Left kidney (tissue), 2 donors: ENCODE measurements around the gene RAC2. TPM values are rescaled to one million over a fixed set of nuclear protein-coding genes. Genes with fewer than 3 reads are reported as not detected.
"Not testable (repeated sequence)": the region's sequence is repeated elsewhere in the genome, so short reads cannot be mapped to it uniquely, and the experiment has no call there.

Experiments used
- DNase-seq: peaks from one replicate; pipeline ENCODE4 v3.0.0-alpha.2; 2013
- polyA plus RNA-seq: library from polyadenylated mRNA; unstranded; fragments of 120-200 nt; gene quantifications from one replicate; pipeline ENCODE4 v1.2.1, GENCODE V29; 2013; ENCODE audit not compliant: insufficient read length

The RAC2 gene
- polyA plus RNA-seq, 1 donor, result 5.1 TPM

GRCh38 chr22:37256075-37256726 is 12.1 kb upstream of the RAC2 start:
- DNase-seq, result no peak

- no peak for DNase-seq
These were observed 11.5 kb upstream of the RAC2 start for GRCh38 chr22:37255558-37256006.

DNA sequence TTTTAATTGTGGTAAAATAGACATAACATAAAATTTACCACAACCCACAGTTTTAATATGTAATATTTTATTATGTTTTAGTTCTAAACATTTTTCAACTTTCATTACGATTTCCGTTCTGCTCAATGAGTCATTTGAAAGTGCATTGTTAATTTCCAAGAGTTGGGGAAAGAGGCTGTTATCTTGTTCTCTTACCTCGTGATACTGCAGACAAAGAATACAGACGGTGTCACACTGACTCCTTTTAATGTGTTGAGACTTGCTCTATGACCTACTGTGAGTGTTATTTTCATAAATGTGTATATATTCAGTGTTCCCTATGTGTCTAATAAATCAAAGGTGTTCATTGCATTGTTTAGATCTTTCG is 10.8 kb upstream of the RAC2 start:
- DNase-seq, result no peak

DNA sequence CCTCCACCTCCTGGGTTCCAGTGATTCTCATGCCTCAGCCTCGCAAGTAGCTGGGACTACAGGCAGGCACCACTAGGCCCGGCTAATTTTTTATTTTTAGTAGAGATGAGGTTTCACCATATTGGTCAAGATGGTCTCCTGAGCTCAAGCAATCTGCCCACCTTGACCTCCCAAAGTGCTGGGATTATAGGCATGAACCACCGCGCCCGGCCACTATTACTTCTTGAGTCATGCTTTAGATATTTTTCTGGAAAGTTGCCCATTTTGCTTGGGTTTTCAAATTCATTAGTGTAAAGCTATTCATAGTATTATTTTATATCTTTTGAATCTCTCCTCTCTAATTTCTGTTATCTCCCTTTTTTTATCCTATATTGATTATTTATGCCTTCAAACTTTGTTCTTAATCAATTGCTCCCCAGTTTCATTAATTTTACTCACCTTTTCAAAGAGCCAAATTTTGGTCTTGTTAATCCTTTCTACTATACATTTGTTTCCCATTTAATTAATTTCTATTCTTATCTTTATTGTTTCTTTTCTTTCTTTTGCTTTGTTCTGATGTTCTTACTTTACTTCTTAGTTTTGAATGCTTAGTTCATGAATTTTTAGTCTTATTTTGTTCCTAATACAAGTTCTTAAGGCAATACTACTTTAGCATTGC is 10.3 kb upstream of the RAC2 start:
- DNase-seq, result no peak

- no peak for DNase-seq
These were observed 9.1 kb upstream of the RAC2 start for GRCh38 chr22:37253126-37253660.

DNA sequence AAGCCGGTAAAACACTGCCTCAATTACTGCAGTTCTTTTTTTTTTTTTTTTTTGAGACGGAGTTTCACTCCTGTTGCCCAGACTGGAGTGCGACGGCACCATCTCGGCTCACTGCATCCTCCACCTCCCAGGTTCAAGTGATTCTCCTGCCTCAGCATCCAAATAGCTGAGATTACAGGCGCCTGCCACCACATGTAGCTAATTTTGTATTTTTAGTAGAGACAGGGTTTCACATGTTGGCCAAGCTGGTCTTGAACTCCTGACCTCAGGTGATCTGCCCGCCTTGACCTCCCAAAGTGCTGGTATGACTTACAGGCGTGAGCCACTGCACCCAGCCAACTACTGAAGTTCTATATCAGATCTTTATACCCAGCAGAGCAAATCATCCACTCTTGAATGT is 7.8 kb upstream of the RAC2 start:
- not testable (repeated sequence) for DNase-seq

DNA sequence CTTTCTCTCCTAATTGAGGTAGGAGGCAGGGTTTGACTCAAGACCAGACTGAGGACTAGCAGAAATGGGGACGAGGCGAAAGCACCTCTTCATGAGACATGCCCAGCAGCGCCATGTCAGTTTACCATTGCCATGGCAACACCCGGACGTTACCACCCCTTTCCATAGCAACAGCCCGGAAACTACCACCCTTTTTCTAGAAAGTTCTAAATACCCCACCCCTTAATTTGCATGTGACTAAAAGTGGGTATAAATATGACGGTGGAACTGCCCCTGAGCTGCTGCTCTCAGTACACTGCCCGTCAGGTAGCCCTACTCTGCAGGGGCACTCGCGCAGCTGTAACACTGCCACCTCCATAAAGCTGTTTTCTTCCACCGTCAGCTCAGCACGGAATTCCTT is 5.9 kb upstream of the RAC2 start:
- no peak for DNase-seq

DNA sequence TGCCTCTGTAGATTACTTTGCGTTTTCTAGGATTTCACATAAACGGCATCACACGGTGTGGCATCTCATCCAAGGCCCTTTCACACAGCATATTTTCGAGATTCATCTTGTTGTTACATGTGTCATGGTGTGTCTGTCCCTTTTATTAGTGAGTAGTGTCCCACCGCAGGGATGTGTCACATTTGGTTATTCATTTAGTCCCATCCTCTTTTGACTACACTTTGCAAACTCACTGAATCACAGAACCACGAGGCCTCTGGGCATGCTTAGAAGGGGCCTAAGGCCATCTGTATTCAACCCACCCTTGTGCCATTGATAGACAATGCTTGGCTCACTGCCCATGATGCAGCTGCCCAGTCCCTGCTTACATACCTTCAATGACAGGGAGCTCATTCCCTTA is 4.2 kb upstream of the RAC2 start:
- DNase-seq, result no peak

DNA sequence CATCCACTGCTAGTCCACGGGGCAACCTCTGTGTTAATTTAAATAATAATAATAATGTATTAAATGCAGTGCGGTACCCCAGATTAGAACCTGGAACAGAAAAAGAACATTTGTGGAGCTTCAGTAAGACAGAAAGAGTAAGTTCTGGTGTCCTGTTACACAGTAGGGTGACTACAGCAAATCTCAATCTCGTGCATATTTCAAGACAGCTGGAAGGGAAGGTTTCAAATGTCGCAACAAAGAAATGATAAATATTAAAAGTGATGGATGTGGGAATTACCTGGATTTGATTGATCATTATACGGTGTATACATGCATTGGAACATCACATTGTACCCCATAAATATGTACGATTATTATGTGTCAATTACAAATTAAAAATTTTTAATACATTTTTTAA is 1.7 kb upstream of the RAC2 start:
- no peak for DNase-seq

DNA sequence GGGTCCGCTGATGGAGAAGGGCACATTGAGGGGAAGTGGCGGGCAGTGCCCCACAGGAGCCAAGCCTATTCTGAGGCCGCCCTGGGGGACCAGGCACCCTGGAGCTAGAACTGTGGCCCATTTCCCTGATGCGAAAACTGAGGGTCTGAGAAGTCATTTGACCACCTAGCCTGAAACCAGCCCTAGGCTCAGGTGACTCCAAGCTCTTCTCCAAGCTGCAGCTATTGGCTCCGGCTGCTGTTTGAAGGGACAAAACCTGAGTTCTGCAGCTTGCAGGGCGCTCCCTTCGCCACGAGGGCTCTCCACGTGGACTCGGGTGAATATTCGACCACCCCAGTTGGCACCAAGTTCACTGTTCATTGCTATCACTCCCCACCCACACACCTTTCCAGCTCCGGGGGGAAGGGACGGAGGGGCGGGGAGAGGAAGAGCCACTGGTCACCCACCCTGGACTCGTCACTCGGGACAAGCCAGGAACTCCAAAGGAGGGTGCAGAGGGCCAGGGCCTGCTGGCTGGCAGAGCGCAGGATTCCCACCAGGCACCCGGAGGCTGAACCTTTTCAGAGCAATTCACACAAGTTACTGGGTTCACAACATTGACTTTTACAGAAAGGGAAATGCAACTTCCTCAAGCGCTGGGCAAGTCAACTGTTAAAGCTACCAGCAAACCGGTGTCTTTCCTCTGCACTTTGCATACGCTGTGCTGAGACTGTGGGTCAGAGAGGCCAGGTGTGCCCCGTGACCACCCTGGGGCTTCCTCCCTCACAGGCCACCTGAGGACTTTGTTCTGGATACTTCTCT is 1.1 kb upstream of the RAC2 start:
- DNase-seq, result no peak

GRCh38 chr22:37243402-37244113 is 511 bp downstream of the RAC2 start:
- DNase-seq, result no peak

GRCh38 chr22:37242395-37242918 is 1.6 kb downstream of the RAC2 start:
- DNase-seq, result no peak

GRCh38 chr22:37241351-37242142 is 2.5 kb downstream of the RAC2 start:
- no peak for DNase-seq

DNA sequence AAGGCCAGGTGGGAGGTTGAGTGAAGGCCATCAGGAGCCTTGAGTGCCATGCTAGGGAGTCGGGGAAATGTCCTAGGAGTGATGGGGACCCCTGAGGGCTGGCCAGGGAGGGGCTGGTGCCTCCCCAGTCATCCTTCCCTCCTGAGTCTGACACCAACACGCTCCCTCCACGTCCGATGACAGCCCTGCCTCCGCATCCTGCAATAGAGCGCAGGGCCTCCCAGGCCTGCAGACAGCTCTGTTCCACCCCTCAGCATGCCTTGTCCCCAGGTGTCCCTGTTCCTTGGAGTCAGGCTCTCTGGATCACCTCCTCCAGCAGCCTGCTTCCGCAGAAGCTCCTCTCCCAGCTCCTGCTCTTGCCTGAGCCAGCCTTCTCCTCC is 3.1 kb downstream of the RAC2 start:
- no peak for DNase-seq

- no peak for DNase-seq
These were observed 3.7 kb downstream of the RAC2 start for GRCh38 chr22:37240240-37240940.

- no peak for DNase-seq
These were observed 4.5 kb downstream of the RAC2 start for GRCh38 chr22:37239336-37240239.

- DNase-seq, result no peak
These were observed 6.4 kb downstream of the RAC2 start for GRCh38 chr22:37237371-37238268.

DNA sequence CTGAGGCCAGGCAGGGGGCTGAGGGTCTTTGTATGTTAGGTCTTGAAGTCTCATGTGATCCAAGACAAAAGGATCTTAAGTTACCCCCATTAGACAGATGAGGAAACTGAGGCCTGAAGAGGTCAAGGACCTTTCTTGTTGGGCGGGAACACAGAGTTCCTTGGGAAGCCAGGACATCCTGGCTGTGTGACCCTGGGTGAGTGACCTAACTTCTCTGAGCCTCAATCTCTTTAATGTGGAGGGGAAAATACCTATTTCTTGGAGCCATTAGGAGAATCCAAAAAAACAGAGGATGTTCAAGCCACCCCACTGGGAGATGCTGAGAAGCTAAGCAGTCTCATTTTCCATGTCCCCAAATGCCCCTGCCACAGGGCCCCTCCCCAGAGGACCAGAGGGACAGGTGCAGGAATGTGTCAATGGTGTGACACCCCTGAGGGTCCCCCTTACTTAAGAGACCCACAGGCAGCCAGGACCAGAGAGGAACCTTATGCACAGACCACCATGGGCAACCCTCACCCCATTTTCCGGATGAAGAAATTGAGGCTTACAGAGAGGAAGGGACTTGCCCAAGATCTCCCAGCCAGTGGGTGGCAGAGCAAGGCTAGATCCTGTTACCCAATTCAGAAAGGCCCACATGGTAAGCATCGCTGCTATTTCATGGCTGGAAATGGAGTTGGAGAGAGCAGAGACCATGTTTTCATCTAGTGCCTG is 8.0 kb downstream of the RAC2 start:
- no peak for DNase-seq
